ENCODE results near the gene ATP8B1. TPM values are rescaled to one million over a fixed set of nuclear protein-coding genes. Genes with fewer than 3 reads are reported as not detected.

Gene ATP8B1
- total RNA-seq, 1 donor from 2014 or later, result 0.15 TPM

GRCh38 chr18:57784801-57785114 lies 18.4 kb downstream of the ATP8B1 start:
- Mint-ChIP-seq H3K36me3 (no peaks in the 10 kb centered on the region), H3K27ac (no peak overlapping the region), H3K4me3 (no peak overlapping the region), H3K27me3 (ENCODE audit: insufficient read depth, low read depth) (no peaks in the 10 kb centered on the region), H3K4me1 (peaks cover 9% of the 10 kb centered on the region), H3K9me3 (no peaks in the 10 kb centered on the region)
- Histone ChIP-seq H2AFZ (replicated peaks) (no peak overlapping the region), H3K9me3 (ENCODE audit: low read depth) (no peaks in the 10 kb centered on the region), H4K20me1 (ENCODE audit: low read depth) (no peaks in the 10 kb centered on the region), H3K9ac (no peak overlapping the region), H3K27me3 (no peaks in the 10 kb centered on the region), H3K4me3 (no peak overlapping the region), H3K4me2 (no peak overlapping the region), H3K36me3 (no peaks in the 10 kb centered on the region), H3K4me1 (no peaks in the 10 kb centered on the region), H3K79me2 (ENCODE audit: low read depth) (no peaks in the 10 kb centered on the region), H3F3A (ENCODE audit: low read depth) (no peaks in the 10 kb centered on the region), H3K27ac (no peak overlapping the region)
- DNase-seq (ENCODE audit: low spot score), result no peak
- TF ChIP-seq EZH2 (IDR thresholded peaks at IDR 0.05), result no peak

- Histone ChIP-seq H3K9me3 (ENCODE audit: low read depth) (no peaks in the 10 kb centered on the region), H3K79me2 (ENCODE audit: low read depth) (no peaks in the 10 kb centered on the region), H3K36me3 (no peaks in the 10 kb centered on the region), H3K27ac (no peak overlapping the region), H3F3A (ENCODE audit: low read depth) (no peaks in the 10 kb centered on the region), H3K4me1 (no peaks in the 10 kb centered on the region), H3K4me3 (no peak overlapping the region), H2AFZ (replicated peaks) (no peak overlapping the region), H3K27me3 (no peaks in the 10 kb centered on the region), H3K4me2 (no peak overlapping the region), H4K20me1 (ENCODE audit: low read depth) (no peaks in the 10 kb centered on the region), H3K9ac (no peak overlapping the region)
- Mint-ChIP-seq H3K36me3 (no peaks in the 10 kb centered on the region), H3K27me3 (ENCODE audit: insufficient read depth, low read depth) (no peaks in the 10 kb centered on the region), H3K4me1 (peaks cover 9% of the 10 kb centered on the region), H3K9me3 (no peaks in the 10 kb centered on the region), H3K27ac (no peak overlapping the region), H3K4me3 (no peak overlapping the region)
- TF ChIP-seq CTCF (IDR thresholded peaks at IDR 0.05), result no peak
- no peak for TF ChIP-seq EZH2phosphoT487 (IDR thresholded peaks at IDR 0.05)
- TF ChIP-seq EZH2 (IDR thresholded peaks at IDR 0.05), result no peak
- DNase-seq (ENCODE audit: low spot score), result no peak
Measured at GRCh38 chr18:57784034-57784800, 18.9 kb downstream of the ATP8B1 start.

- Histone ChIP-seq H3K27ac (no peak overlapping the region), H3K4me3 (no peak overlapping the region), H3K4me1 (no peaks in the 10 kb centered on the region), H3K36me3 (no peaks in the 10 kb centered on the region), H3K79me2 (ENCODE audit: low read depth) (no peaks in the 10 kb centered on the region), H3F3A (ENCODE audit: low read depth) (no peaks in the 10 kb centered on the region), H3K27me3 (no peaks in the 10 kb centered on the region), H4K20me1 (ENCODE audit: low read depth) (no peaks in the 10 kb centered on the region), H3K9ac (no peak overlapping the region), H3K4me2 (no peak overlapping the region), H3K9me3 (ENCODE audit: low read depth) (no peaks in the 10 kb centered on the region), H2AFZ (replicated peaks) (no peak overlapping the region)
- Mint-ChIP-seq H3K9me3 (no peaks in the 10 kb centered on the region), H3K27ac (no peak overlapping the region), H3K4me3 (no peak overlapping the region), H3K4me1 (peaks cover 9% of the 10 kb centered on the region), H3K27me3 (ENCODE audit: insufficient read depth, low read depth) (no peaks in the 10 kb centered on the region), H3K36me3 (no peaks in the 10 kb centered on the region)
- no peak for DNase-seq (ENCODE audit: low spot score)
- TF ChIP-seq CTCF (IDR thresholded peaks at IDR 0.05), result no peak
- no peak for TF ChIP-seq EZH2phosphoT487 (IDR thresholded peaks at IDR 0.05)
- no peak for TF ChIP-seq EZH2 (IDR thresholded peaks at IDR 0.05)
Measured at GRCh38 chr18:57782049-57782448, 21.1 kb downstream of the ATP8B1 start.

- Mint-ChIP-seq H3K9me3 (no peaks in the 10 kb centered on the region), H3K27ac (no peak overlapping the region), H3K27me3 (ENCODE audit: insufficient read depth, low read depth) (no peaks in the 10 kb centered on the region), H3K4me3 (no peak overlapping the region), H3K4me1 (peaks cover 9% of the 10 kb centered on the region), H3K36me3 (no peaks in the 10 kb centered on the region)
- Histone ChIP-seq H3F3A (ENCODE audit: low read depth) (no peaks in the 10 kb centered on the region), H3K9me3 (ENCODE audit: low read depth) (no peaks in the 10 kb centered on the region), H3K9ac (no peak overlapping the region), H3K4me1 (no peaks in the 10 kb centered on the region), H3K27ac (no peak overlapping the region), H3K4me3 (no peak overlapping the region), H4K20me1 (ENCODE audit: low read depth) (no peaks in the 10 kb centered on the region), H3K27me3 (no peaks in the 10 kb centered on the region), H2AFZ (replicated peaks) (no peak overlapping the region), H3K36me3 (no peaks in the 10 kb centered on the region), H3K4me2 (no peak overlapping the region), H3K79me2 (ENCODE audit: low read depth) (no peaks in the 10 kb centered on the region)
- no peak for TF ChIP-seq CTCF (IDR thresholded peaks at IDR 0.05)
- TF ChIP-seq EZH2 (IDR thresholded peaks at IDR 0.05), result no peak
- TF ChIP-seq EZH2phosphoT487 (IDR thresholded peaks at IDR 0.05), result no peak
- DNase-seq (ENCODE audit: low spot score), result no peak
Measured at GRCh38 chr18:57780706-57781347, 22.3 kb downstream of the ATP8B1 start.
